HG02938 (cell line): ENCODE results near the gene NFATC3.
A peak's percentile ranks its signal among the peaks of the same experiment; 100 is the strongest.

Experiments
- ATAC-seq: cut with Tn5 transposase; IDR thresholded peaks from one replicate; pipeline ENCODE4 v1.9.1; 2021; ENCODE audit warnings: mild to moderate bottlenecking, moderate library complexity; ENCODE audit not compliant: unreplicated experiment

Gene NFATC3

DNA sequence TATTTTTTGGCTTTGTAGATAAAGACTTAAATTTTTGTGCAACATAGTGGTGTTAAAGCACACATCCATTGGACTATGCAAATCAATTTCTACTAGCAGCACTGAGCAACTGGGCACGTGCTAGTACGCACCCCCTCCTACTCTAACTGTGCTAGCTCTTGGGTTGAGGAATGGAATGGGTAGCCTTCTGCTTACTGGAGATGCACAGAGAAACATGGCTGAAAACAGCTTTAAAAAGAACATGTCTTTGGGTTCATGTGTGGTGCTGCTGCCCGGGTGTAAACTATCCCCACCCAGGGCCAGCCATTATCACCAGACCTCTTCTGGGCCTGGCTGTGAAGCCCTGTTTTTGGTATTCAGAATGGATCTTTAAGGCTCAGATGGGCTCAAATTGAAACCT, 143.5 kb downstream of the NFATC3 start:
- ATAC-seq, result no peak

DNA sequence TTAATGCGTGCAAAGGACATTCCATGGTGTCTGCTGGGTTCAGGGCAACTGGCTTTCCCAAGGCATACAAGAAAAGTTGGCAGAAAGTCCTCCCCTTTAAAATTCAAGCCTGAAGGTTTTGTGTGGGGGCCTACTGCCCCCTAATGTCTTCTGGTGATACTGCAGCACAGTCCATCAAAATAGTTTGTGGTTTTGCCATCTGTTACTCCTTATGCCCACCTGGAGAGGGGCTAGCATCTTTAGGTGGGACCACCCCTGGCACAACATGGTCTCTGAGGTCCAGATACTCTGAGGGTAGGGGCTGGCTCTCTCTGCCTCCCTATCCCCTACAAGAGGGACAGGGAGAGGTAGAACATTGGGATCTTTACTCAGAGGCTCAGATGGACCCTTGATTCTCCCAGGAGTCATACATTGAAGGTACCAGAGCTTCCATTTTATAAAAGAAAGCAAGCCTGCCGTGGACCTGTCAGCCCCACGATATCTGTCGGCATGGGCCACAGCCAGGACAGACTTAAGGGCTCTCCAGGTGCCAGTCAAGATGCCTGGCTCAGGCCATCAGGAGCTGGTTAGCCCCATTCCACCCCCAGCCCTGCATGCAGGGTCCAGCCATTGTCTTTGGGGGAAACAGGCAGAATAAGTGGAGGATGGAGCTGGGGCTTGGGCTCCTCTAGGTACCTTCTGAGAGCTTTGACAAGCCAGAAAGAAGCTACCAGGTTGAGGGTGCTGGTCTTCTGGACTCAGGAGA, 144.4 kb downstream of the NFATC3 start:
- no peak for ATAC-seq

DNA sequence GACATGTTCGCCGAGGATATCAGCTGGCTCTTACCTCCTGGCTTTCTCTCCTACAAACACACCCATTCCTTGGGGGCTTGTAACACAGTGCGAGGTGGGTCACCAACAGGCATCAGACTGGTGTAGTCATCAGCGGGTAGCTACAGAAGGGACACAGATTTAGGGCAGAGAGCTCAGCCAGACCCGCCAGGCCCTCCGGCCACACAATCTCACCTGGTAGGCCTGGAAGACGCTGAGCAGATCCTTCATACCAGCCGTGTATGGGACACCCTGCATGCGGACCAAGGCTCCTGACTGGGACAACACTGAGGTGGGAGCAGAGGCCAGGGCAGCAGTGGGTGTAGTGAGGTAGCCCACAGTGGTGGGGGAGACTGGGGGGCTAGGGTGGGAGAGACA, 145.0 kb downstream of the NFATC3 start:
- no peak for ATAC-seq

DNA sequence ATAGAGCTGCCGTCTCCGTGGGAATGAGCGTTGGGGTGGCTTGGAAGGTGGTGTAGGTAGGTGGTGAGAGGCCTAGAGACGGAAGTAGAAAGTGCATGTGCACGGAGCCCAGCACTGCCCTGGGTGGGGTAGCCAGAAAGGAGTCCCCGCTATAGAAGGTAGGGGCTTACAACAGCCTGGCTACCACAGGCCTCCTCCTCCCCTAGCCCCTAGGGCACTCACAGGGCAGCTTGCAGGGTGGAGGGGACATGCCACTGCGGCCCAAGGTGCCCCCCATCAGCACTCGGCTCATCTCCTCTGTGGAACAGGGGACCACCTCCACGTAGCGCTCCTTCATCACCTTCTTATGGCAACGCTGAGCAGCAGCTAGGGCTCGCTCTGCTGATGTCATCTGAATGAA, 145.8 kb downstream of the NFATC3 start:
- ATAC-seq, result no peak

DNA sequence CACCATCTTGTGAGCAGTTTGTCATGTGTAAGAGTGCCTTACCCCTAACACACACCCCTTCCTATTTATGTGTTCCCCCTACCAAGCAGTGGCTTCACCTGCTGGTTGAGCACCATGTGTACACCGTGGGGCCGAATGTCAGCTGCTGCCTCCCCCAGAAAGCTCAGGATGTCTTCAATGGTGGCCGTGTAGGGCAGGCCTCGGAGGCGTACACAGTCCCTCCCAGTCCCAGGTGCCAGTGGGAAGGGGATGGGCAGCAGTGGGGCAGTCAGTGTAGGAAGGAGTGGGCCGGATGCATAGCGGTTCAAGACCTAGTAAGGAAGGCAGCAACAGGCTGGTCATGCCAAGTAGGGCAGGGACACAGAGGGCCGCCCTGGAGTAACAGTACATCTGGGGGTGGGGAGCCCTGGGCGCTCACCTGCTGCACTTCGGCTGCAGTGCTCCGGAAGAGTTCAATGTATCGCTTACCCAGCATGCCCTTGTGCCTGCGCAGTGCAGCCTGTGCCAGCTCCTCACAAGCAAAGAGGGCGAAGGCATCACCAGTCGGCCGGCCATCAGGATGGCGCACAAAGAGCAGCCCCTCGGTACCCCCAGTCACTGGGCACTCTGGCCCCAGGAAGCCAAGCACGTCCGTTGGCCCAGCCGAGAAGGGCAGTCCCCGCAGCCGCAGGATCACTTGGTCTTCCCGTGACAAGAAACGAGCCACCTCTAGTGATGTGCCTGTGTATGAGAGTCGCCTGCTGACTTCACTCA, 146.4 kb downstream of the NFATC3 start:
- no peak for ATAC-seq

DNA sequence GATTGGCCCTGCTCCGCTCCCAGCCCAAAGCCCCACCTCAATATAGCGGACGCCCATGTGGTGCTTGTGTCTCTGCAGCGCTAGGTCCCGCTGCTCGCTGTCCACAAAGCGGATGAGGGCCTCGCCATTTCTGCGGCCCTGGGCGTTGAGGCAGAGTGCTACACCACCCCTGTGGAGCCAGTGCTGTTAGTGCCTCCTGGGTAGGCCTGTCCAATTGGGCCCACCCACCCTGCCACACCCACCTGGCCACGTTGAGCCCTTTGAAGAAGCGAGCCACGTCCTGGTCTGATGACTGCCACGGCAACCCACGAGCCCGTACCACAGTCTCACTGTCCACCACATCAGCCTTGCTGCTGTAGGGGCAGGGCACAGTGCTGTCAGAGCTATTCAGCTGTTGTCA, 147.2 kb downstream of the NFATC3 start:
- no peak for ATAC-seq

DNA sequence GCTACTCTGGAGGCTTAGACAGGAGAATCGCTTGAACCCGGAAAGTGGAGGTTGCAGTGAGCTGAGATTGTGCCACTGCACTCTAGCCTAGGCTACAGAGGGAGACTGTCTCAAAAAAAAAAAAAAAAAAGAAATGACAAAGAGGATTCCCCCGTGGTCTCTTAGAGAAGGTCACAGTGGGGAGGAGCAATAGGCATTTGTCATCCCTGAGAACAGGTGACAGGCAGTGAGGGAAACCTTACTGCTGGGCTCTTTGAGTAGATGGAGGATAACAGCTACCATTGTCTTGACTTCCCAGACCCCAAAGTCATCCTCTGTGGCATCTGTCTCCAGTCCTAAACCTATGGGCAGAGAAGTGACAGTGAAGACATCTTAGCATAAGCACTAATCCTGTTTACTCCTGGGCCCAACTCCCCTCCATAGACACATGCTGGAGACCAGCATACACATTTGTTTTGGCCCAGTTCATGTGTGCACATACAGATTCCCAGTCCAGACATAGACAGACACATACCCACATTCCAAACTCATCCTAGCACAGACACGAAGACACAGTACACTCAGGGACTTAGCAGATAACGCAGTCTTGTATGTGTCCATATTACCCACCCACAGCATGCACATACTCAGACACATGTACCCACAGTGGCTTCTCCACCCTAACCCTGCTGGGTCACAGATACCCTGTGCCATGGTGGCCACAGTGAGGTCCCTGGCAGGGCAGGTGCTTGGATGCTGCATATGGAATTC, 148.1 kb downstream of the NFATC3 start:
- no peak for ATAC-seq

DNA sequence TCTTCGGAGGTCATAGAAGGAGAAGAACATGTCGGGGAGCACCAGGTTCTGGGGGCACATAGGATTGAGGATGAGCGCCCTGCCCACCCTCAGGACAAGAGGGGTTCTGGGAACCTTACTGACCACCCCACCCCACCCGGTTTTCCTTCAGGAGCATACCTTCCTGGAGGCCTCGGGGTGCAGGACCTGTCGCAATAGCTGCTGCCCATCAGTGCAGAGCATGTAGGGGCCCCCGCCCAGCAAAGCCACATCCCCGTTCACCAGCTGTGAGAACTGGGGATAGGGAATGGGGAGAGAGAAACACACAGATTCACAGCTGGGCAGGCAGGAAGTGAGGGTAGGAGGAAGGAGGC, 148.6 kb downstream of the NFATC3 start:
- no peak for ATAC-seq

DNA sequence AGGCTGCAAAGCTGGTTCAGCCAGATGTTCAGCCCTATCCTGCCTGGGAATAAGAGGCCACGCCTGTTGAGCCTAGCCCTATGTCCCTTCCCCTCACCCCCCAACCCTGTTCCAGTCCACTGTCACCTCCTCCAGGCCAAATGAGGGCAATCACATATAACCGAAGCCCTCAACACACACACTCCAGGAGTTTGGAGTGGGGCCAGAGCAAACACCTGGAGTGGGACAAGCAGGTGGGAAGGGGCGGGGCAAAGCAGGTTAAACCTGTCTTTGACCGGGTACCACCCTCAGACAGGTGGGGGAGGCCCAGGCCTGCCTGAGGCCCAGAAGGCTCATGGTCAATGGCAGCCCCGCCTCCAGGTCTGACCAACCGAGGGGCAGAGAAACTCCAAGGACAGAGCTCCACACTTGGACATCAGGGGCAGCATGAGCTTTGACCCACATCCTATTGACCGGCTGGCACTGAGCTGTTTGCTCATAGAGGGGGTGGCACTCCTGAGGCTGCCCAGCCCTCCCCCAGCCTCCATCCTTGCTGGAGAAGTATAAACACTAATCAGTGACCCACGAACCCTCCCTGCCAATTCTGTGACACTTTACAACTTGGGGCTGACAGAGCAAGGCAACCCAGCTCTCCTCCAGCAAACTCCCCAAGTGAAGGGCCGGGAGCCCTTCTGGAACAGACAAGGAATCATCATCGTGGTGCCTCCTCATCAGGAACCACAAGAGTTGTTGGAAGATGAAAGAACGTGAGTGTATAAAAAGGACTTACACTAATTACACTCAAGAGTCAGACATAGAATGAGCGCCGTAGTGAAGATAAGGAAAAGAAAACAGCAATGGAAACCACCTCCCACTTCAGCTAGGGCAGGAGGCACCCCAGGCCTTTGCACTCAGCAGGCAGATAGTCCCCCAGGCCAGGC, 149.3 kb downstream of the NFATC3 start:
- ATAC-seq, result no peak

DNA sequence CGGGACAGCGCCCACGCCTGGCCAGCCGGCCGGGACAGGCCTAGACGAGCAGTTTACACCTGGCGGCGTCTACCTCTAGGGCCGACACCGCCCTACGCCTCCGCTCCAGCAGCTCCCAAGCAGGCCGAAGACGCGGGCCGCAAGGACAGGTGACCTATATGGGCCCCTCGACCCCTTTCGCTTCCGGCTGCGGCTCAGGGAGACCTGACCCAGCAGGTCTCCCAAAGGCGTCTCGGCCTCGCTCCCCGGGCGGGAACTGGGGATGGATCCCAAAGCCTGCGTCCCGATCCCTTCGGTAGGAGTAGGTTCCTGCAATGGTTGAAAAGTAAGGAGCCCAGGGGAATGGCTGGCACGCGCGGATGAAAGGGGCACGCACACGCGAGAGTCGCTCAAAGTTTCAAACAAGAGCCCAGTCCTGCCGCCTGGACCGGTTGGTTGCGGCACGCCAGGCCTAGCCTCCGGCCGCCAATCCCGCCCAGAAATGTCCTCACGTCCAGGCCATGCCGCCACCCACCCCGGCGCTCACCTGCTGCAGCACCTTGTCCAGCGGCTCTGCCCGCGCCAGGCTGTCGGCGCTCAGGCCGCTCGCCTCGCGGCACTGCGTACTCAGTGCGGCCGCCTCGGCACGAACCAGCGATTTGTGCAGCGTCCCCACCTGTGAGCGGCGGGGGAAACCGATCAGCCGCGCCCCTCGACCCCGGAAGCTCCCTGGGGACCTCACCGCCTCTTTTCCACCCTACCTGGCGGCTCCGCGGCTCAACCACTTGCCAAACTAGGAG, 150.1 kb downstream of the NFATC3 start:
- ATAC-seq, result no peak

DNA sequence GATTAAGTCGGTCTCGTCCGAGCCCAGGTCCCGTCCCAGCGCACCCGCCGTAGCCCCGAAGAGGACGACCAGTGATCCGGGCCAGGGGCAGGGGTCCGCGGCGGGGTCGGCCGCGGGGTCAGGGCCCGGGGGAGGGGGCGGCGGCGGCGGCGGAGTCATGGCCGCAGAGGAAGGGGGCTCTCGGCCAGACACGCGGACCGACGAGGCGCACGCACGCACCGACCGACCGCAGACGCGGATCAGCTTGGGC, 150.6 kb downstream of the NFATC3 start, which contains the start of gene ESRP2:
Gene ESRP2, minus strand, starts transcription at position 241 of the 250 bp plus-strand sequence. Its CDS starts 82 bp downstream, at position 159.
- ATAC-seq, result no peak

DNA sequence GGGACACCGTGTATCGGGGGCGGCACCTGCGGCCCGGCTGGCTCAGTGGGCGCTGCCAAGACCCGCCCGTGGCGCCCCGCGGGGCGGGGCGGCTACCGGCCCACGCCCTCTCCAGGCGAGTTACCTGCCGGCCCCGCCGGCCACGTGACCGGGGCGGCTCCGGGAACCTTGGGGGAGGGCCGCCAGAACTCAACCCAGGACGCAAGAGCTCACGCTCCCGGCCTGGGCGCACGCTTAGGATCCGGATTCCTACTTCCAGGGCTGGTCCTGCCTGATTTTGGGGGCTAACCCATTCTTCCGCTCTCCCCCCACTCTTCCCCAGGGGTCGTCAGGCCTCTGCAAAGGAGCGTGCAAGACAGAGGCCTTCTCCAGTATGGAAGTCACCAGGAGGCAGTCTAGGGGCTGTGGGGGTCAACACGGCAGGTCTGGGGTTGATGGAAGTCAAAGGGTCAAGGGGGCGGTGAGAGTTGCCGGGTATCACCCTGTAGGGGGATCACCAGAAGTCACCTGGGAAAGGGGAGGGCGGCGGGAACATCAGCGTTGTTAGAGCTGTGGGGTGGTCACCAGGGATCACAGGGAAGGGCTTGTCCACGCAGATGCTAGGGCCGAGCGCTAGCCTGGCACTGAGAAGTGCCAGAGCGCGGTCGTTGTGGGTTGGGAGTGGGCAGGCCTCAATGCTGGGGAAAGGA, 151.1 kb downstream of the NFATC3 start:
- no peak for ATAC-seq

DNA sequence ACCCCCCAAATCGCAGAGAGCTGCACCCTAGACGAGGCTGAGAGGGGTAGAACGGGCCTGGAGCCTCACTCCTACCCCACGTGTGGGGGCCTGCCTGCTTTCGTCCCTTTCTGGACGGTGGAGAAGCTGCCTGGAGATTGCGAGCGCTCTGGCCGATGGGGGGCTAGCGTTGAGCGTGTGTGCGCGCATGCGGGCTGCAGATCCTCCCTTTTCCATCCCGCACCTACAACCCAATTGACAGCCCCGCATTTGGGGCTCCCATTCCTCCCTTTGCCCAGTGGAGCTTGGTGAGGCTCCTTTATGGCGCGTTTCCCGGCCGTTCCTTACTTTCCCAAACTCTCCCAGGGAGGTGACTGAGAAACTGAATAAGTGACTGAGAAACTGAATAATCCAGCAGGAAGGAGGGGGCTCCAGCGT, 151.7 kb downstream of the NFATC3 start:
- ATAC-seq, result no peak

DNA sequence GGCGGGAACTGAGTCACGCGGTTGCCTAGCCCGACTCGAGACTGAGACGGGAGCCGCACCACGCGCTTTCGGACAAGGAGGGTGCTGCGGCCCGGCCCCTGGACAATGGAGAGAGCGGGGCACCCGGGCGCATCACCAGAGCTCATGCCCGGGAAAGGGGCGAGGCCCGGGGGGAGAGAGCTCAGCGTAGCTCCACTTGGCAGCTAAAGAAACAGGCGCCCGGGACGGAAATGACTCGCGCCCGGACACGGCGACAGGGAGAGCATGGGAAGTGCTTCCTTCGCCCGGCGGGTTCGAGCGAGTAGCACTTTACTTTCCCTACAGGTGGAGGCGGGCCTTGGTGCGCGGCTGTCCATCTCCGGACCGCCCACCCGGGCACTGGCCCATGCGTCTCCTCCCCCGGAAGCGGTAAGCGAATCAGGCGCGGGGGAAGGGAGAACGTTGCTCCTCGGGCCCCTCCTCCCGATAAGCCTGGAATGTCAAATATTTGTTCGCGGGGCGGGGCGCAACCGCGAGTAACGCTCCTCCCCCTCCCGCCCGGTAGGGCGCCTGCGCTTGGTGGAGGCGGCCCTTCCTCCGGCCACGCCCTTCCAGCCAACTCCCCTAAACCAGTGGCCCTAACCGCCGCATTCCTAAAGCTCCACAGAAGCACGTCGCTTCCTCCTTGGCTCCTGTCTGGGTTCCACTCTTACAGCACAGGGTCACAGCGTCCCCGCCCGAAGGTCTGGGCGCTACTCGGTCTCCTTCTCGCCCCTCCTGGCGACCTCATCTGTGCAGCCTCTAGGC, 152.3 kb downstream of the NFATC3 start:
- ATAC-seq, result peak; percentile 71

DNA sequence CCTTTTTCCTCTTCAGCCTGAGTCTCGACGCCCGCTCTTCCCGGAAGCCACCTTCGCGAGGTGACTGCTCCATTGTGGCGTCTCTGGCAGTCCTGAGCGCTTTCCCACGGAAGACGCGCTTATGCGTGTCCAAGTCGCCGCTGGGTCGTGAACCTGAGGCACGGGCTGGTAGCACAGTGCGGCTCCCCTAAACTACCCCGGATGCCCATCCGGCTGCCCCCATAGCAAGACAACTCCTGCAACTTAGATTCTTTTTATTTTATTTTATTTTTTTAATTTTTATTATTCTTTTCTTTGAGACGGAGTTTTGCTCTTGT, 152.8 kb downstream of the NFATC3 start:
- no peak for ATAC-seq

DNA sequence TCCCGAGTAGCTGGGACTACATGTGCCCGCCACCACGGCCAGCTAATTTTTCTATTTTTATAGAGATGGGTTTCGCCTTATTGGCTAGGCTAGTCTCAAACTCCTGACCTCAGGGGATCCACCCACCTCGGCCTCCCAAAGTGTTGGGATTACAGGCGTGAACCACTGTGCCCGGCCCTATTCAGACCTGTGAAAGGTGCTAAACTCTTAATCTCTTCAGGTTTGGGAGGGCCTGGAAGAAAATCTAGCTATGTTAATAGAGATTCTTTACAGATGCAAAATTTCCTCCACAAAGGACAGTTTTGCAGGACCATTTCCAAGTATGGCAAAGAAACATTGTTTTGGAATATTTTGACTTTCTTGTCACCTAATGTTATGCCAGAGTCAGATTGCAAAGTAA, 156.9 kb downstream of the NFATC3 start:
- no peak for ATAC-seq

DNA sequence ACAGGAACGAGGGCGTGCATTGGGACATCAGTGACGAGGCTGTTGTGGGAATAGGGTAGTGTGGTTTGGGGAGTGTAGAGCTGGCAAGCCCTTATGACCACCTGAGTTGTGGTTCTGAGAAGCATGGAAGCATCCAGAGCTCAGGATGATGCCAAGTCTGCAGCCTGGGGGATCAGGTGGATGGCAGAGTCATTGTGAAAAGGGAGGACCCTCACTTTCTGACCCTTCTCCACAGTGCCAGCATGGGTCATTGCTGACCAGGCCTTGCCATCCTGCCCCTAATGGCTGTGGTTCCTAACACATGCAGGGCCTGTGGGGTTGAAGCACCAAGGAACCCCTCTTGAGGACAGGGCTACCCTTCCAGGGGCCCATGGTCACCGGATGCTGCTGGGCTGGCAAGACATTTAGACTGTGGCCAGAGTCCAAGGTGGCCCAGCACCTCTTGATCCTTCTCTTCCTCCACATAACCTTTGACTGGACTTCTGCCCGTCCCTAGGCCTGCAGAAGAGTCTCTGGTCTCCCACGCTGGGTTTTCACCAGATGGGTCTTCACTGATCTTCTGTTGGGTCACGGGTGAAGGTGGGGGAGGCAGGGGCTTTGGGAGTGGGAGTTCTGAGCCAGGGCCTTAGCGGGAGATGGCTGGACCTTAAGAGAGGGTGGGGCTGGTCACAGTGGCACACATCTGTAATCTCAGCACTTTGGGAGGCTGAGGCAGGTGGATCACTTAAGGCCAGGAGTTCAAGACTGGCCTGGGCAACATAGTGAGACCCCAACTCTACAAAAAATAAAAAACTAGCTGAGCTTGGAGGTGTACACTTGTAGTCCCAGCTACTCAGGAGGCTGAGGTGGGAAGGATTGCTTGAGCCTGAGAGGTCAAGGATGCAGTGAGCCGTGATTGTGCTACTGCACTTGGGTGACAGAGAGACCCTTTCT, 158.0 kb downstream of the NFATC3 start:
- no peak for ATAC-seq

DNA sequence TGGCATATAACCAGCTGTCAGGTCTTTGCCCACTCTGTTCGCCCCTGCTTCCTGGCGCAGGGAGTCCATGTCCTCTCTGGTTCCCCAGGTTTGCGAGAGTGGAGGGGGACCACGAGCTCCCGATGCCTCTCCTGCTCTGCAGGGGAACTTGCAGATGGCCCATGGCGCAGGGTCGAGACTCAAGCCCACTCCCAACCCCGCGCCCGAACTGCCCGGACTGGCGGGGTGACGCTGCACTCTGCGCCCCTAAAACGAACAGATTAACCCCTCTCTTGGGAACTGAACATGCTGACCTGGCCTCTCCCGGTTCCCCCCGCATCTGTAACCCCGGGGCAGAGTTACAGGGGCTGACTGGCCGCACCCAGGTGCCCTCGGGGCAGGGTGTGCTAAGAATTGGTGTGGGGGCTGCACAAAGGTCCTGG, 159.3 kb downstream of the NFATC3 start:
- no peak for ATAC-seq
